PC-9 (cell line): ENCODE measurements around the gene CELF4. TPM values are rescaled to one million over a fixed set of nuclear protein-coding genes. Genes with fewer than 3 reads are reported as not detected.

Experiments used
- BruUV-seq: library from RNA; stranded (reverse); fragments of 400-500 nt; replicated peaks from 2 replicates; lab custom pipeline; 2021; lab: Mats Ljungman, UMichigan
- CTCF ChIA-PET: fragments of 300-600 bp; sonication (Branson Sonifier 250); formaldehyde crosslinking; loops from one replicate; lab custom pipeline; 2022; ENCODE audit warnings: antibody characterized with exemption; lab: Charles Lee
- POLR2A ChIA-PET: fragments of 300-600 bp; sonication (Branson Sonifier 250); formaldehyde crosslinking; loops from one replicate; lab custom pipeline; 2022; ENCODE audit warnings: antibody characterized with exemption; ENCODE audit not compliant: unreplicated experiment; lab: Charles Lee
- DNase-seq, 2 experiments: peaks; one replicate each; pipeline versions ENCODE4 v3.0.0 to v3.0.0-alpha.2; 2015 to 2022; ENCODE audit warnings: mixed read lengths in 1 of 2
- H2AFZ ChIP-seq: fragments of 200-600 bp; sonication (generic); 2 replicates; pipeline ENCODE4 v1.8.1; 2017; ENCODE audit warnings: antibody characterized with exemption
- H3F3A ChIP-seq: fragments of 200-600 bp; sonication (generic); 2 replicates; pipeline ENCODE4 v1.8.1; 2017; ENCODE audit warnings: antibody characterized with exemption, mild to moderate bottlenecking, low read depth; ENCODE audit not compliant: insufficient read depth
- H3K27ac ChIP-seq: fragments of 200-600 bp; sonication (generic); 2 replicates; pipeline ENCODE4 v1.6.1; 2016; ENCODE audit warnings: mixed run types
- H3K27me3 ChIP-seq: fragments of 200-600 bp; sonication (generic); 2 replicates; pipeline ENCODE4 v1.6.1; 2016; ENCODE audit warnings: low read depth, mixed run types; ENCODE audit not compliant: insufficient read depth
- H3K36me3 ChIP-seq: fragments of 200-600 bp; sonication (generic); 2 replicates; pipeline ENCODE4 v1.6.1; 2016; ENCODE audit warnings: low read depth, mixed run types
- H3K4me1 ChIP-seq: fragments of 200-600 bp; sonication (generic); replicated peaks from 2 replicates; pipeline ENCODE4 v1.6.1; 2016; ENCODE audit warnings: mixed run types; ENCODE audit not compliant: insufficient read depth
- H3K4me2 ChIP-seq: fragments of 200-600 bp; sonication (generic); 2 replicates; pipeline ENCODE4 v1.6.1; 2017; ENCODE audit warnings: mixed run types
- H3K4me3 ChIP-seq: fragments of 200-600 bp; sonication (generic); 2 replicates; pipeline ENCODE4 v1.6.1; 2016; ENCODE audit warnings: mixed run types
- H3K79me2 ChIP-seq: fragments of 200-600 bp; sonication (generic); 2 replicates; pipeline ENCODE4 v1.6.1; 2017; ENCODE audit warnings: low read depth, mixed run types
- H3K9me2 ChIP-seq: fragments of 200-600 bp; sonication (generic); 2 replicates; pipeline ENCODE4 v1.8.1; 2017; ENCODE audit warnings: mild to moderate bottlenecking; ENCODE audit not compliant: insufficient read depth
- H3K9me3 ChIP-seq: fragments of 200-600 bp; sonication (generic); 2 replicates; pipeline ENCODE4 v1.8.1; 2016; ENCODE audit warnings: low read depth; ENCODE audit not compliant: insufficient read depth
- H4K20me1 ChIP-seq: fragments of 200-600 bp; sonication (generic); 2 replicates; pipeline ENCODE4 v1.8.1; 2017; ENCODE audit not compliant: insufficient read depth
- EZH2 ChIP-seq: fragments of 200-600 bp; sonication (generic); IDR thresholded peaks from 2 replicates; pipeline ENCODE4 v1.8.0; 2017; ENCODE audit warnings: antibody characterized with exemption, low read depth
- intact Hi-C: fragments of 100-400 bp; cut with micrococcal nuclease; formaldehyde crosslinking; loops from one replicate; pipeline ENCODE4 v1.10.0; 2022; ENCODE audit not compliant: unreplicated experiment
- total RNA-seq: library from RNA; stranded (reverse); gene quantifications from 2 replicates; pipeline ENCODE4 v1.2.3, GENCODE V29; 2021
- TF ChIP-seq, protein P1 (sequence below): fragments of 200-600 bp; sonication (generic); conservative IDR thresholded peaks from 2 replicates; pipeline ENCODE4 v1.6.1; 2017; ENCODE audit warnings: mixed run types, antibody characterized with exemption, mild to moderate bottlenecking, moderate library complexity

The CELF4 gene
- total RNA-seq, 1 experiment from 2014 or later = 1.2 TPM

GRCh38 chr18:37489011-37489410, 76.6 kb downstream of the CELF4 start:
- ChIA-PET CTCF (no interaction called here), POLR2A (no interaction called here)
- no peaks in the 10 kb centered on the region for H4K20me1 ChIP-seq
- BruUV-seq = no TSS peak
- H3K9me3 ChIP-seq = no peaks in the 10 kb centered on the region
- no peaks in the 10 kb centered on the region for H3K79me2 ChIP-seq
- no peaks in the 10 kb centered on the region for H3K4me1 ChIP-seq
- H3K4me2 ChIP-seq = no peak overlapping the region
- H3K27ac ChIP-seq = no peak overlapping the region
- no peaks in the 10 kb centered on the region for H3K36me3 ChIP-seq
- intact Hi-C loops = no loop called here
- H2AFZ ChIP-seq = no peak overlapping the region
- no peak for DNase-seq
- H3K27me3 ChIP-seq = peaks cover 55% of the 10 kb centered on the region
- no peak overlapping the region for H3K4me3 ChIP-seq
- no peaks in the 10 kb centered on the region for H3F3A ChIP-seq
- TF ChIP-seq, protein P1, sequence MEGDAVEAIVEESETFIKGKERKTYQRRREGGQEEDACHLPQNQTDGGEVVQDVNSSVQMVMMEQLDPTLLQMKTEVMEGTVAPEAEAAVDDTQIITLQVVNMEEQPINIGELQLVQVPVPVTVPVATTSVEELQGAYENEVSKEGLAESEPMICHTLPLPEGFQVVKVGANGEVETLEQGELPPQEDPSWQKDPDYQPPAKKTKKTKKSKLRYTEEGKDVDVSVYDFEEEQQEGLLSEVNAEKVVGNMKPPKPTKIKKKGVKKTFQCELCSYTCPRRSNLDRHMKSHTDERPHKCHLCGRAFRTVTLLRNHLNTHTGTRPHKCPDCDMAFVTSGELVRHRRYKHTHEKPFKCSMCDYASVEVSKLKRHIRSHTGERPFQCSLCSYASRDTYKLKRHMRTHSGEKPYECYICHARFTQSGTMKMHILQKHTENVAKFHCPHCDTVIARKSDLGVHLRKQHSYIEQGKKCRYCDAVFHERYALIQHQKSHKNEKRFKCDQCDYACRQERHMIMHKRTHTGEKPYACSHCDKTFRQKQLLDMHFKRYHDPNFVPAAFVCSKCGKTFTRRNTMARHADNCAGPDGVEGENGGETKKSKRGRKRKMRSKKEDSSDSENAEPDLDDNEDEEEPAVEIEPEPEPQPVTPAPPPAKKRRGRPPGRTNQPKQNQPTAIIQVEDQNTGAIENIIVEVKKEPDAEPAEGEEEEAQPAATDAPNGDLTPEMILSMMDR = no peak
- no peak for TF ChIP-seq EZH2
- no peaks in the 10 kb centered on the region for H3K9me2 ChIP-seq

- Histone ChIP-seq H3K27ac (no peak overlapping the region), H3F3A (no peaks in the 10 kb centered on the region), H3K4me1 (no peaks in the 10 kb centered on the region), H2AFZ (no peak overlapping the region), H3K79me2 (no peaks in the 10 kb centered on the region), H3K4me2 (no peak overlapping the region), H3K27me3 (peaks cover 52% of the 10 kb centered on the region), H4K20me1 (no peaks in the 10 kb centered on the region), H3K4me3 (no peak overlapping the region), H3K9me3 (no peaks in the 10 kb centered on the region), H3K36me3 (no peaks in the 10 kb centered on the region), H3K9me2 (no peaks in the 10 kb centered on the region)
- intact Hi-C loops = no loop called here
- CTCF ChIA-PET = no interaction called here
- TF ChIP-seq EZH2 = no peak
- TF ChIP-seq, protein P1 = no peak
- BruUV-seq = no TSS peak
- DNase-seq = no peak
- POLR2A ChIA-PET = no interaction called here
Measured at GRCh38 chr18:37487400-37487867, 78.2 kb downstream of the CELF4 start.

- intact Hi-C loops = no loop called here
- Histone ChIP-seq H2AFZ (no peak overlapping the region), H3K36me3 (no peaks in the 10 kb centered on the region), H3K27me3 (peaks cover 47% of the 10 kb centered on the region), H3K4me2 (no peak overlapping the region), H3K9me3 (no peaks in the 10 kb centered on the region), H3K9me2 (no peaks in the 10 kb centered on the region), H3K4me1 (no peaks in the 10 kb centered on the region), H3K79me2 (no peaks in the 10 kb centered on the region), H3K27ac (no peak overlapping the region), H3F3A (no peaks in the 10 kb centered on the region), H4K20me1 (no peaks in the 10 kb centered on the region), H3K4me3 (no peak overlapping the region)
- ChIA-PET CTCF (no interaction called here), POLR2A (no interaction called here)
- DNase-seq = no peak
- no peak for TF ChIP-seq EZH2
- TF ChIP-seq, protein P1 = no peak
- no TSS peak for BruUV-seq
Measured at GRCh38 chr18:37486848-37487247, 78.8 kb downstream of the CELF4 start.
